SK-N-SH (cell line): ENCODE measurements around the gene FNTB. TPM values are rescaled to one million over a fixed set of nuclear protein-coding genes. Genes with fewer than 3 reads are reported as not detected.

ENCODE experiments used
- CTCF ChIA-PET: fragments of 300-600, 350-600 bp; formaldehyde crosslinking; extraction: SDS; loops from one replicate; lab custom pipeline; 2021; lab: Yijun Ruan, JAX
- POLR2A ChIA-PET: fragments of 350-600 bp; sonication (Branson Sonifier 250); formaldehyde crosslinking; extraction: SDS; loops from one replicate; lab custom pipeline; 2020; ENCODE audit warnings: antibody characterized with exemption, inconsistent platforms; lab: Yijun Ruan, JAX
- DNase-seq: peaks from one replicate; pipeline ENCODE4 v3.0.0; 2012
- H2AFZ ChIP-seq: fragments of 200-600 bp; sonication (generic); 2 replicates; pipeline ENCODE4 v1.8.1; 2016; ENCODE audit warnings: antibody characterized with exemption, mild to moderate bottlenecking, low read depth
- H3F3A ChIP-seq: fragments of 200-600 bp; sonication (generic); replicated peaks from 2 replicates; pipeline ENCODE3; 2016; ENCODE audit warnings: antibody characterized with exemption, mild to moderate bottlenecking; ENCODE audit not compliant: insufficient read depth
- H3K27ac ChIP-seq, 2 experiments: fragments of 200-500 bp in 1 of 2; fragments of 200-600 bp in 1 of 2; sonication (Bioruptor generic) in 1 of 2; sonication (generic), shearing (Covaris generic) in 1 of 2; 2 replicates each; pipeline versions ENCODE4 v1.5.1 to v1.6.1; 2014 to 2016; ENCODE audit warnings: low read depth in 2 of 2, inconsistent platforms in 1 of 2, low read length in 1 of 2, mild to moderate bottlenecking in 1 of 2, mixed read lengths in 1 of 2
- H3K27me3 ChIP-seq: fragments of 200-600 bp; sonication (generic), shearing (Covaris generic); 2 replicates; pipeline ENCODE4 v1.6.1; 2016; ENCODE audit warnings: mixed run types; ENCODE audit not compliant: insufficient read depth
- H3K36me3 ChIP-seq, 2 experiments: fragments of 200-500 bp in 1 of 2; fragments of 200-600 bp in 1 of 2; sonication (Bioruptor generic) in 1 of 2; sonication (generic) in 1 of 2; replicated peaks in 1 of 2; 2 replicates each; pipeline versions ENCODE3 to v1.5.1; 2014 to 2016; ENCODE audit warnings: low read length in 1 of 2, mild to moderate bottlenecking in 1 of 2; ENCODE audit not compliant: insufficient read depth in 2 of 2, control insufficient read depth in 1 of 2
- H3K4me1 ChIP-seq, 2 experiments: fragments of 200-500 bp in 1 of 2; fragments of 200-600 bp in 1 of 2; sonication (Bioruptor generic) in 1 of 2; sonication (generic), shearing (Covaris generic) in 1 of 2; 2 replicates each; pipeline versions ENCODE4 v1.5.1 to v1.6.1; 2014 to 2016; ENCODE audit warnings: low read depth in 1 of 2, low read length in 1 of 2, mixed run types in 1 of 2; ENCODE audit not compliant: insufficient read depth in 2 of 2, control insufficient read depth in 1 of 2
- H3K4me2 ChIP-seq: fragments of 200-600 bp; sonication (generic), shearing (Covaris generic); 2 replicates; pipeline ENCODE4 v1.6.1; 2017; ENCODE audit warnings: mixed run types
- H3K4me3 ChIP-seq, 2 experiments: fragments of 200-500 bp in 1 of 2; fragments of 200-600 bp in 1 of 2; sonication (Bioruptor generic) in 1 of 2; sonication (generic), shearing (Covaris generic) in 1 of 2; 2 replicates each; pipeline versions ENCODE4 v1.5.1 to v1.8.1; 2014 to 2016; ENCODE audit warnings: low read depth in 2 of 2, inconsistent platforms in 1 of 2, low read length in 1 of 2, mild to moderate bottlenecking in 1 of 2, mixed read lengths in 1 of 2, moderate library complexity in 1 of 2
- H3K79me2 ChIP-seq: fragments of 200-600 bp; sonication (generic); 2 replicates; pipeline ENCODE4 v1.8.1; 2017; ENCODE audit warnings: mild to moderate bottlenecking; ENCODE audit not compliant: insufficient read depth
- H3K9ac ChIP-seq: fragments of 200-600 bp; sonication (generic); 2 replicates; pipeline ENCODE4 v1.6.1; 2017; ENCODE audit warnings: mixed run types
- H3K9me2 ChIP-seq: fragments of 200-600 bp; sonication (generic); 2 replicates; pipeline ENCODE4 v1.6.1; 2017; ENCODE audit warnings: mixed run types
- H3K9me3 ChIP-seq: fragments of 200-600 bp; sonication (generic); 2 replicates; pipeline ENCODE4 v1.6.1; 2017; ENCODE audit warnings: mixed run types, mild to moderate bottlenecking, moderate library complexity
- H4K20me1 ChIP-seq: fragments of 200-600 bp; sonication (generic); 2 replicates; pipeline ENCODE4 v1.6.1; 2017; ENCODE audit warnings: mild to moderate bottlenecking, mixed run types; ENCODE audit not compliant: insufficient read depth
- ELF1 ChIP-seq: IDR thresholded peaks from 2 replicates; pipeline ENCODE4 v1.4.0; 2012
- EP300 ChIP-seq, 2 experiments: IDR thresholded peaks; 2 replicates each; pipeline versions ENCODE4 v1.4.0 to v1.6.1; 2012; ENCODE audit warnings: borderline replicate concordance in 1 of 2, low read depth in 1 of 2, low read length in 1 of 2
- EZH2phosphoT487 ChIP-seq: fragments of 200-600 bp; sonication (generic); IDR thresholded peaks from 2 replicates; pipeline ENCODE4 v1.6.1; 2017; ENCODE audit warnings: low read depth, mixed run types, mild to moderate bottlenecking, antibody characterized with exemption, moderate library complexity, borderline replicate concordance
- FOXJ3 ChIP-seq: sonication (generic); formaldehyde crosslinking; IDR thresholded peaks from 2 replicates; pipeline ENCODE4 v1.5.1; 2020; ENCODE audit warnings: mild to moderate bottlenecking, missing genetic modification reagents
- GABPA ChIP-seq: IDR thresholded peaks from 2 replicates; pipeline ENCODE4 v1.4.0; 2012; ENCODE audit warnings: low read depth, mild to moderate bottlenecking
- IRF3 ChIP-seq: fragments of 150-350 bp; IDR thresholded peaks from 2 replicates; pipeline ENCODE4 v1.6.1; 2016; ENCODE audit warnings: mild to moderate bottlenecking, low read depth, low read length
- MXI1 ChIP-seq: IDR thresholded peaks from 2 replicates; pipeline ENCODE4 v1.6.1; 2012; ENCODE audit warnings: mild to moderate bottlenecking, low read depth, low read length, improper control_type of control experiment
- POLR2AphosphoS5 ChIP-seq: IDR thresholded peaks from 2 replicates; pipeline ENCODE4 v1.6.1; 2012; ENCODE audit warnings: low read depth, low read length
- RAD21 ChIP-seq: IDR thresholded peaks from 2 replicates; pipeline ENCODE4 v1.6.1; 2012; ENCODE audit warnings: mild to moderate bottlenecking, low read length
- RCOR1 ChIP-seq: fragments of 150-350 bp; IDR thresholded peaks from 2 replicates; pipeline ENCODE4 v1.6.1; 2017; ENCODE audit warnings: antibody characterized with exemption, low read length
- RXRA ChIP-seq: IDR thresholded peaks from 2 replicates; pipeline ENCODE4 v1.4.0; 2012; ENCODE audit warnings: low read depth, mild to moderate bottlenecking, borderline replicate concordance
- USF1 ChIP-seq: IDR thresholded peaks from 2 replicates; pipeline ENCODE4 v1.4.0; 2012; ENCODE audit warnings: low read depth, borderline replicate concordance
- YY1 ChIP-seq: IDR thresholded peaks from 2 replicates; pipeline ENCODE4 v1.4.0; 2012; ENCODE audit warnings: low read depth, mild to moderate bottlenecking
- WGBS: methylation state at CpG from one replicate; pipeline ENCODE4 v1.1.6; 2017; ENCODE audit warnings: low lambda C conversion rate; 5-methylcytosine and 5-hydroxymethylcytosine counted together
- polyA plus RNA-seq, 3 experiments: library from polyadenylated mRNA; depleted of rRNA; stranded (reverse); fragments of >200 nt; gene quantifications; 2 replicates each; pipeline ENCODE4 v1.2.3, GENCODE V29; 2012
- TF ChIP-seq, protein P1 (sequence below): IDR thresholded peaks from 2 replicates; pipeline ENCODE4 v1.6.1; 2012; ENCODE audit warnings: mild to moderate bottlenecking, low read depth, low read length, moderate library complexity
- TF ChIP-seq, protein P2 (sequence below): IDR thresholded peaks from 2 replicates; pipeline ENCODE4; 2012

The FNTB gene
- polyA plus RNA-seq, 1 of the 3 experiments (the other 2 are of a cell fraction), result 18.4 TPM

- POLR2A ChIA-PET, result no interaction called here
- H4K20me1 ChIP-seq, result peaks cover 3% of the 10 kb centered on the region; the same call in 1 of the 2 replicates
- TF ChIP-seq EP300 (IDR thresholded peaks at IDR 0.05; ENCODE audit: borderline replicate concordance in 1 of 2, low read depth in 1 of 2, low read length in 1 of 2) (no peak), GABPA (no peak), RAD21 (no peak), POLR2AphosphoS5 (no peak), RCOR1 (no peak), USF1 (no peak), ELF1 (no peak), MXI1 (no peak), EZH2phosphoT487 (no peak)
- TF ChIP-seq, all 33 proteins: peak for 0
Measured at GRCh38 chr14:65072937-65073336, 86.2 kb downstream of the FNTB start.

DNA sequence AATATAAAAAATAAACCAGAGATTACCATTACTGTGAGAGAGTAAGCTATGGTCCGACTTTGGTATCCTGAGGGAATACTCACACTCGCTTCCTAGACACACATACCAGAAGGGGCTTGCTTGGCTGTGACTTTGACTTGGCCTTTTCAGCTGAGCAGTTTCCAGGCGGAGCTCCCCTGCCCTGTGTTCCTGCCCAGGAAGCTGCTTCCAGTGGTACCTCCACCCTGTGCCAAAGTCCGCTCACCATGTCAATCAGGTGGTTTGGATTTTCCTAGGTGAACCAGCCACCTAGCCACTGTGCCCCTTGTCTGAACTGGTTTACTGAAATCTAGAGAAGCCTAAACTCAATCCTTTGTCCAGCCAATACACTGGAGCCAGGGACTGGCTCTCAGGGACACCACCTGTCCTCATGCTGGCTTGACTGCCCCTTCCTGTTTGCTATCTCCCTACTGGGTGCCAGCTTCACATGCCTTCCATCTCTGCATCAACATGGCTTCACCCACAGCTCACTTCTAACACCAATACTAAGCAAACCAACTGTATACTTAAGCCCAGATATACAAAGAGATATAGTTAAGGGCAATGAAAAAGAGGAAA is 87.0 kb downstream of the FNTB start:
- CTCF ChIA-PET, result interaction anchor here (0.7 to 1.0 kb wide), 3 partner anchors 9 to 20 kb away, joined by 3 to 4 read pairs (median 3); no protein-coding TSS in a partner anchor
- Histone ChIP-seq H3K4me1 (peaks cover 0 to 25% of the 10 kb centered on the region in 2 experiments; a peak in 1 of 4 replicates), H2AFZ (no peak overlapping the region), H3F3A (no peaks in the 10 kb centered on the region), H3K9ac (no peak overlapping the region), H3K4me2 (no peak overlapping the region), H3K9me2 (no peaks in the 10 kb centered on the region), H3K4me3 (no peak overlapping the region), H3K9me3 (no peaks in the 10 kb centered on the region), H4K20me1 (peaks cover 5% of the 10 kb centered on the region), H3K36me3 (peaks cover 21 to 49% of the 10 kb centered on the region in 2 experiments), H3K79me2 (peaks cover 8% of the 10 kb centered on the region; the same call in 1 of the 2 replicates), H3K27me3 (no peaks in the 10 kb centered on the region), H3K27ac (no peak overlapping the region; a peak in 1 of 4 replicates)
- POLR2A ChIA-PET, result no interaction called here
- no peak for TF ChIP-seq MXI1
- TF ChIP-seq YY1, result no peak
- TF ChIP-seq, protein P1, sequence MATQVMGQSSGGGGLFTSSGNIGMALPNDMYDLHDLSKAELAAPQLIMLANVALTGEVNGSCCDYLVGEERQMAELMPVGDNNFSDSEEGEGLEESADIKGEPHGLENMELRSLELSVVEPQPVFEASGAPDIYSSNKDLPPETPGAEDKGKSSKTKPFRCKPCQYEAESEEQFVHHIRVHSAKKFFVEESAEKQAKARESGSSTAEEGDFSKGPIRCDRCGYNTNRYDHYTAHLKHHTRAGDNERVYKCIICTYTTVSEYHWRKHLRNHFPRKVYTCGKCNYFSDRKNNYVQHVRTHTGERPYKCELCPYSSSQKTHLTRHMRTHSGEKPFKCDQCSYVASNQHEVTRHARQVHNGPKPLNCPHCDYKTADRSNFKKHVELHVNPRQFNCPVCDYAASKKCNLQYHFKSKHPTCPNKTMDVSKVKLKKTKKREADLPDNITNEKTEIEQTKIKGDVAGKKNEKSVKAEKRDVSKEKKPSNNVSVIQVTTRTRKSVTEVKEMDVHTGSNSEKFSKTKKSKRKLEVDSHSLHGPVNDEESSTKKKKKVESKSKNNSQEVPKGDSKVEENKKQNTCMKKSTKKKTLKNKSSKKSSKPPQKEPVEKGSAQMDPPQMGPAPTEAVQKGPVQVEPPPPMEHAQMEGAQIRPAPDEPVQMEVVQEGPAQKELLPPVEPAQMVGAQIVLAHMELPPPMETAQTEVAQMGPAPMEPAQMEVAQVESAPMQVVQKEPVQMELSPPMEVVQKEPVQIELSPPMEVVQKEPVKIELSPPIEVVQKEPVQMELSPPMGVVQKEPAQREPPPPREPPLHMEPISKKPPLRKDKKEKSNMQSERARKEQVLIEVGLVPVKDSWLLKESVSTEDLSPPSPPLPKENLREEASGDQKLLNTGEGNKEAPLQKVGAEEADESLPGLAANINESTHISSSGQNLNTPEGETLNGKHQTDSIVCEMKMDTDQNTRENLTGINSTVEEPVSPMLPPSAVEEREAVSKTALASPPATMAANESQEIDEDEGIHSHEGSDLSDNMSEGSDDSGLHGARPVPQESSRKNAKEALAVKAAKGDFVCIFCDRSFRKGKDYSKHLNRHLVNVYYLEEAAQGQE, result no peak
- TF ChIP-seq ELF1, result no peak
- TF ChIP-seq RXRA, result no peak
- TF ChIP-seq, protein P2, sequence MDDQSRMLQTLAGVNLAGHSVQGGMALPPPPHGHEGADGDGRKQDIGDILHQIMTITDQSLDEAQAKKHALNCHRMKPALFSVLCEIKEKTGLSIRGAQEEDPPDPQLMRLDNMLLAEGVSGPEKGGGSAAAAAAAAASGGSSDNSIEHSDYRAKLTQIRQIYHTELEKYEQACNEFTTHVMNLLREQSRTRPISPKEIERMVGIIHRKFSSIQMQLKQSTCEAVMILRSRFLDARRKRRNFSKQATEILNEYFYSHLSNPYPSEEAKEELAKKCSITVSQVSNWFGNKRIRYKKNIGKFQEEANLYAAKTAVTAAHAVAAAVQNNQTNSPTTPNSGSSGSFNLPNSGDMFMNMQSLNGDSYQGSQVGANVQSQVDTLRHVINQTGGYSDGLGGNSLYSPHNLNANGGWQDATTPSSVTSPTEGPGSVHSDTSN, result no peak
- TF ChIP-seq IRF3, result no peak
- no peak for TF ChIP-seq FOXJ3
- DNase-seq, result no peak
- 100% methylated on average over 4 of the region's 4 CpGs for WGBS

More at GRCh38 chr14:65072937-65073336, 86.2 kb downstream of the FNTB start:
- Histone ChIP-seq H3K9ac (no peak overlapping the region), H3K36me3 (peaks cover 21 to 48% of the 10 kb centered on the region in 2 experiments), H3K27ac (no peak overlapping the region; a peak in 1 of 4 replicates), H3K4me2 (no peak overlapping the region), H3K79me2 (peaks cover 4% of the 10 kb centered on the region; the same call in 1 of the 2 replicates), H3K9me3 (no peaks in the 10 kb centered on the region), H3K27me3 (no peaks in the 10 kb centered on the region), H3K4me3 (no peak overlapping the region), H3F3A (no peaks in the 10 kb centered on the region), H3K9me2 (no peaks in the 10 kb centered on the region), H2AFZ (no peak overlapping the region), H3K4me1 (peaks cover 0 to 25% of the 10 kb centered on the region in 2 experiments; a peak in 1 of 4 replicates)
- 100% methylated on average over 1 of the region's 1 CpG for WGBS
- CTCF ChIA-PET, result interaction anchor here (0.5 to 1.0 kb wide), 3 partner anchors 9 to 867 kb away, joined by 3 to 5 read pairs (median 3); no protein-coding TSS in a partner anchor
- DNase-seq, result no peak
